Vagina (tissue), 2 donors: ENCODE results near the gene ADAT2. TPM values are rescaled to one million over a fixed set of nuclear protein-coding genes. Genes with fewer than 3 reads are reported as not detected.
A peak's percentile ranks its signal among the peaks of the same experiment; 100 is the strongest.
"Not testable (repeated sequence)": the region's sequence is repeated elsewhere in the genome, so short reads cannot be mapped to it uniquely, and the experiment has no call there.

Experiments
- DNase-seq, 2 donors: peaks; one replicate each; pipeline ENCODE4 v3.0.0-alpha.2; 2017; ENCODE audit errors: extremely low spot score in 2 of 2
- H3K27ac ChIP-seq: fragments of 200-600 bp; sonication (generic); one replicate; pipeline ENCODE4 v1.5.1; 2019
- H3K27me3 ChIP-seq: fragments of 200-600 bp; sonication (generic); one replicate; pipeline ENCODE4 v1.5.1; 2019
- H3K36me3 ChIP-seq, 2 donors: fragments of 200-600 bp; sonication (generic); one replicate each; pipeline ENCODE4 v1.5.1; 2017 to 2019
- H3K4me1 ChIP-seq: fragments of 200-600 bp; sonication (generic); one replicate; pipeline ENCODE4 v1.5.1; 2019
- H3K4me3 ChIP-seq, 2 donors: fragments of 200-600 bp; sonication (generic); 1 replicate in 1 of 2; 2 replicates in 1 of 2; pipeline ENCODE4 v1.5.1; 2016 to 2019
- H3K9me3 ChIP-seq: fragments of 200-600 bp; sonication (generic); one replicate; pipeline ENCODE4 v1.5.1; 2019
- POLR2A ChIP-seq, 2 donors: fragments of 450-650 bp; IDR thresholded peaks; one replicate each; pipeline ENCODE4 v1.6.1; 2017; ENCODE audit warnings: antibody characterized with exemption in 2 of 2, mild to moderate bottlenecking in 2 of 2, moderate library complexity in 2 of 2
- POLR2AphosphoS5 ChIP-seq, 2 donors: sonication (generic); formaldehyde crosslinking; IDR thresholded peaks; one replicate each; pipeline ENCODE4 v1.9.0; 2017; ENCODE audit warnings: antibody characterized with exemption in 2 of 2, mild to moderate bottlenecking in 2 of 2, low read depth in 1 of 2; ENCODE audit not compliant: insufficient read depth in 1 of 2
- intact Hi-C: fragments of 100-400 bp; cut with DNase I; formaldehyde crosslinking; loops from one replicate; pipeline ENCODE4 v1.15.1; 2023
- total RNA-seq: library from RNA; depleted of rRNA; stranded (reverse); fragments of >200 nt; gene quantifications from one replicate; pipeline ENCODE4 v1.2.3, GENCODE V29; 2016
- TF ChIP-seq, protein P1 (sequence below), 3 experiments: fragments of 450-650 bp in 2 of 3; fragments of 200-600 bp in 1 of 3; sonication (generic) in 1 of 3; IDR thresholded peaks; one replicate each; pipeline ENCODE4 v1.5.1; 2017 to 2019; ENCODE audit warnings: antibody characterized with exemption in 3 of 3, mild to moderate bottlenecking in 2 of 3, moderate library complexity in 2 of 3

The ADAT2 gene
- total RNA-seq, 1 donor from 2014 or later = 5.9 TPM

GRCh38 chr6:143449714-143450452 lies 612 bp downstream of the ADAT2 start:
- DNase-seq = no peak
- H3K27me3 ChIP-seq = no peaks in the 10 kb centered on the region
- H3K27ac ChIP-seq = peak overlapping the region; percentile 62
- no peaks in the 10 kb centered on the region for H3K36me3 ChIP-seq
- no peaks in the 10 kb centered on the region for H3K9me3 ChIP-seq
- peak overlapping the region; percentile 73 for H3K4me3 ChIP-seq
- intact Hi-C loops = no loop called here
- peaks cover 26% of the 10 kb centered on the region for H3K4me1 ChIP-seq
- TF ChIP-seq POLR2AphosphoS5 (IDR thresholded peaks at IDR 0.05; ENCODE audit: insufficient read depth in 1 of 2, low read depth in 1 of 2) (no peak), POLR2A (IDR thresholded peaks at IDR 0.05) (no peak)
- TF ChIP-seq, protein P1, sequence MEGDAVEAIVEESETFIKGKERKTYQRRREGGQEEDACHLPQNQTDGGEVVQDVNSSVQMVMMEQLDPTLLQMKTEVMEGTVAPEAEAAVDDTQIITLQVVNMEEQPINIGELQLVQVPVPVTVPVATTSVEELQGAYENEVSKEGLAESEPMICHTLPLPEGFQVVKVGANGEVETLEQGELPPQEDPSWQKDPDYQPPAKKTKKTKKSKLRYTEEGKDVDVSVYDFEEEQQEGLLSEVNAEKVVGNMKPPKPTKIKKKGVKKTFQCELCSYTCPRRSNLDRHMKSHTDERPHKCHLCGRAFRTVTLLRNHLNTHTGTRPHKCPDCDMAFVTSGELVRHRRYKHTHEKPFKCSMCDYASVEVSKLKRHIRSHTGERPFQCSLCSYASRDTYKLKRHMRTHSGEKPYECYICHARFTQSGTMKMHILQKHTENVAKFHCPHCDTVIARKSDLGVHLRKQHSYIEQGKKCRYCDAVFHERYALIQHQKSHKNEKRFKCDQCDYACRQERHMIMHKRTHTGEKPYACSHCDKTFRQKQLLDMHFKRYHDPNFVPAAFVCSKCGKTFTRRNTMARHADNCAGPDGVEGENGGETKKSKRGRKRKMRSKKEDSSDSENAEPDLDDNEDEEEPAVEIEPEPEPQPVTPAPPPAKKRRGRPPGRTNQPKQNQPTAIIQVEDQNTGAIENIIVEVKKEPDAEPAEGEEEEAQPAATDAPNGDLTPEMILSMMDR (IDR thresholded peaks at IDR 0.05) = no peak

DNA sequence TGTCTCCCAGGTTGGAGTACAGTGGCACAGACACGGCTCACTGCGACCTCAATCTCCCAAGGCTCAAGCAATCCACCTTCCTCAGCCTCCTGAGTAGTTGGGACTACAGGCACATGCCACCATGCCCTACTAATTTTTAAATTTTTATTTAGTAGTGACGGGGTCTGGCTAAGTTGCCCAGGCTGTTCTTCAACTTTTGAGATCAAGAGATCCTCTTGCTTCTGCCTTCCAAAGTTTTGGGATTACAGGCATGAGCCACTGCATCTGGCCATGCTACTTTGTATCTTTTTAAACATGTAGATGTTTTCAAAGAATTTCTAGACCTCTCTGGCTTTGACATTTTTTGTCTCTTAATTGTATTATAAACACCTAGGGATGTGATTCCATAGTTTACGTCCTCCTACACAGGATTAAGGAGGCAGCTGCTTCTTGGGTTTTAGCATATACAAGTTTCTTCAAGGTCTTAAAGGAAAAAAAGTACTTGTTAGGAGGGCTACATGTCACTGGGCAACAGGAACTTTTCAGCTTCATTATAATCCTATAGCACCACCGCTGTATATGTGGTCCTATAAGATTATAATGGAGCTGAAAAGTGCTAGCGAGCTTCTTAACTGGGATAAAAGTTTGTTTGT lies 1.3 kb downstream of the ADAT2 start:
- intact Hi-C loops = no loop called here
- H3K36me3 ChIP-seq = no peaks in the 10 kb centered on the region
- H3K27ac ChIP-seq = peak overlapping the region; percentile 62
- DNase-seq = no peak
- TF ChIP-seq POLR2AphosphoS5 (IDR thresholded peaks at IDR 0.05; ENCODE audit: insufficient read depth in 1 of 2, low read depth in 1 of 2) (no peak), POLR2A (IDR thresholded peaks at IDR 0.05) (no peak)
- TF ChIP-seq, protein P1 (IDR thresholded peaks at IDR 0.05) = no peak
- H3K9me3 ChIP-seq = no peaks in the 10 kb centered on the region
- H3K4me3 ChIP-seq = peak overlapping the region; percentile 73
- H3K27me3 ChIP-seq = no peaks in the 10 kb centered on the region
- H3K4me1 ChIP-seq = peaks cover 26% of the 10 kb centered on the region

DNA sequence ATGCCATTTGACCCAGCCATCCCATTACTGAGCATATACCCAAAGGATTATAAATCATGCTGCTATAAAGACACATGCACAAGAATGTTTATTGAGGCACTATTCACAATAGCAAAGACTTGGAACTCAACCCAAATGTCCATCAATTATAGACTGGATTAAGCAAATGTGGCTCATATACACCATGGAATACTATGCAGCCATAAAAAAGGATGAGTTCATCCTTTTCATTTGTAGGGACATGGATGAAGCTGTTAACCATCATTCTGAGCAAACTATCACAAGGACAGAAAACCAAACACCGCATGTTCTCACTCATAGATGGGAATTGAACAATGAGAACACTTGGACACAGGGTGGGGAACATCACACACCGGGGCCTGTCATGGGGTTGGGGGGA lies 2.6 kb downstream of the ADAT2 start:
- H3K4me1 ChIP-seq = peaks cover 26% of the 10 kb centered on the region
- intact Hi-C loops, H3K36me3 ChIP-seq, H3K4me3 ChIP-seq, H3K27me3 ChIP-seq, DNase-seq, H3K27ac ChIP-seq, H3K9me3 ChIP-seq: not testable (repeated sequence)

GRCh38 chr6:143443096-143443495 lies 7.4 kb downstream of the ADAT2 start:
- H3K36me3 ChIP-seq = peaks cover 0 to 11% of the 10 kb centered on the region in 2 donors
- no peak for DNase-seq
- H3K27me3 ChIP-seq = no peaks in the 10 kb centered on the region
- H3K4me3 ChIP-seq = no peak overlapping the region
- H3K9me3 ChIP-seq = no peaks in the 10 kb centered on the region
- no peaks in the 10 kb centered on the region for H3K4me1 ChIP-seq
- TF ChIP-seq, protein P1 (IDR thresholded peaks at IDR 0.05) = no peak
- TF ChIP-seq POLR2A (IDR thresholded peaks at IDR 0.05) (no peak), POLR2AphosphoS5 (IDR thresholded peaks at IDR 0.05; ENCODE audit: insufficient read depth in 1 of 2, low read depth in 1 of 2) (no peak)
- intact Hi-C loops = no loop called here
- H3K27ac ChIP-seq = no peak overlapping the region

DNA sequence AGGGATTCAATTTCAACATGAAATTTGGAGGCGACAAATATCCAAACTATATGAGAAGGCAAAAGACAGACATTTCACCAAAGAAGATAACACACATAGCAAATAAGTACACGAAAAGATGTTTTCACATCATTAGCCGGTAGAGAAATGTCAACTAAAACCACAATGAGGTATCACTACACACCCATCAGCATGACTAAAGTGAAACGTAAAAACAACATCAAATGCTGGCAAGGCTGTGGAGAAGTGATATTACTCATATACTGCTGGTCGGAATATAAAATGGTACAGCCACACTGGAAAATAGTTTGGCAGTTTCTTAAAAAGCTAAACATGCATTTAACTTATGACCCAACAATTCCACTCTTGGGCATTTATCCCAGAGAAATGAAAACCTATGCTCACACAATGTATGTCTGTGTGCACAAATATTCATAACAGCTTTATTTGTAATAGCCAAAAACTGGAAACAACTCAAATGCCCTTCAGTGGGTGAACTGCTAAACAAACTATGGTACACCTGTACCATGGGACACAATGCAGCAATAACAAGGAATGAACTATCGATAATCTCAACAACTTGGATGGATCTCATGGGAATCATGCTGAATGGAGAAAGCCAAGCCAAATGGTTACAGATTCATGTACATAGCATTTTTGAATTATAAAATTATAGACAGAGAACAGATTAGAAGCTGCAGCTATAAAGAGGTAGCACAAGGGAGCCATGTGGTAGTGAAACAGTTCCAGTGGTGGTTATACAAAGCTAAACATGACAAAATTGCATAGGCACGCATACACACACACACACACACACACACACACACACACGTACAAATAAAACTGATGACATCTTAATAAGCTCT lies 8.6 kb downstream of the ADAT2 start:
- Histone ChIP-seq H3K9me3 (no peaks in the 10 kb centered on the region), H3K4me1 (no peaks in the 10 kb centered on the region), H3K36me3 (peaks cover 0 to 11% of the 10 kb centered on the region in 2 donors), H3K4me3 (no peak overlapping the region), H3K27me3 (no peaks in the 10 kb centered on the region), H3K27ac (no peak overlapping the region)
- intact Hi-C loops = no loop called here
- TF ChIP-seq POLR2AphosphoS5 (IDR thresholded peaks at IDR 0.05; ENCODE audit: insufficient read depth in 1 of 2, low read depth in 1 of 2) (no peak), POLR2A (IDR thresholded peaks at IDR 0.05) (no peak)
- TF ChIP-seq, protein P1 (IDR thresholded peaks at IDR 0.05) = no peak
- DNase-seq = no peak
